Fibroblast of mammary gland (primary cell): Measurements from ENCODE around the gene SMOC1.

Experiments used
- DNase-seq: peaks from one replicate; pipeline ENCODE4 v3.0.0-alpha.2; 2010; ENCODE audit warnings: low read depth
- H3K4me3 ChIP-seq: 2 replicates; pipeline ENCODE4 v1.5.1; 2011; ENCODE audit warnings: low read depth, mild to moderate bottlenecking, low read length, moderate library complexity; ENCODE audit not compliant: control insufficient read depth
- TF ChIP-seq, protein P1 (sequence below): conservative IDR thresholded peaks from 2 replicates; pipeline ENCODE4 v1.5.1; 2011; ENCODE audit warnings: low read depth, low read length, inconsistent platforms; ENCODE audit not compliant: control insufficient read depth, insufficient read depth

The SMOC1 gene

DNA sequence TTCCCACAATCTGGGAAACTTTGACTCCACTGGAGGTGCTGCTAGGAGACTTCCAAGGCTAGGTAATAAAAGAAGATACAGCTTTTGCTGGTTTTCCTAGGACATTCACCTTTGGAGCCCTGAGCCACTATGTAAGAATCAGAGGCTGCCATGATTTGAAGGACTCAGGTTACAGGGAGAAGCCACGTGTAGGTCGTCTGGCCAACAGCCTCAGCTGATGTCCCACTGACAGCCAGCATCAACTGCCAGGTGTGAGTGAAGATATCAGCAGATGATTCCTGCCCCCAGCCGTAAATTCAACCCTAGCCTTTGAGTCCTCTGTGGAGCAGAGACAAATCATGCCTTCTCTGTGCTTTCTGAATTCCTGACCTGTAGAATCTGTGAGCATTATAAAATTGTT, 27.0 kb downstream of the SMOC1 start:
- no peak overlapping the region for H3K4me3 ChIP-seq
- DNase-seq: no peak
- TF ChIP-seq, protein P1, sequence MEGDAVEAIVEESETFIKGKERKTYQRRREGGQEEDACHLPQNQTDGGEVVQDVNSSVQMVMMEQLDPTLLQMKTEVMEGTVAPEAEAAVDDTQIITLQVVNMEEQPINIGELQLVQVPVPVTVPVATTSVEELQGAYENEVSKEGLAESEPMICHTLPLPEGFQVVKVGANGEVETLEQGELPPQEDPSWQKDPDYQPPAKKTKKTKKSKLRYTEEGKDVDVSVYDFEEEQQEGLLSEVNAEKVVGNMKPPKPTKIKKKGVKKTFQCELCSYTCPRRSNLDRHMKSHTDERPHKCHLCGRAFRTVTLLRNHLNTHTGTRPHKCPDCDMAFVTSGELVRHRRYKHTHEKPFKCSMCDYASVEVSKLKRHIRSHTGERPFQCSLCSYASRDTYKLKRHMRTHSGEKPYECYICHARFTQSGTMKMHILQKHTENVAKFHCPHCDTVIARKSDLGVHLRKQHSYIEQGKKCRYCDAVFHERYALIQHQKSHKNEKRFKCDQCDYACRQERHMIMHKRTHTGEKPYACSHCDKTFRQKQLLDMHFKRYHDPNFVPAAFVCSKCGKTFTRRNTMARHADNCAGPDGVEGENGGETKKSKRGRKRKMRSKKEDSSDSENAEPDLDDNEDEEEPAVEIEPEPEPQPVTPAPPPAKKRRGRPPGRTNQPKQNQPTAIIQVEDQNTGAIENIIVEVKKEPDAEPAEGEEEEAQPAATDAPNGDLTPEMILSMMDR: no peak

DNA sequence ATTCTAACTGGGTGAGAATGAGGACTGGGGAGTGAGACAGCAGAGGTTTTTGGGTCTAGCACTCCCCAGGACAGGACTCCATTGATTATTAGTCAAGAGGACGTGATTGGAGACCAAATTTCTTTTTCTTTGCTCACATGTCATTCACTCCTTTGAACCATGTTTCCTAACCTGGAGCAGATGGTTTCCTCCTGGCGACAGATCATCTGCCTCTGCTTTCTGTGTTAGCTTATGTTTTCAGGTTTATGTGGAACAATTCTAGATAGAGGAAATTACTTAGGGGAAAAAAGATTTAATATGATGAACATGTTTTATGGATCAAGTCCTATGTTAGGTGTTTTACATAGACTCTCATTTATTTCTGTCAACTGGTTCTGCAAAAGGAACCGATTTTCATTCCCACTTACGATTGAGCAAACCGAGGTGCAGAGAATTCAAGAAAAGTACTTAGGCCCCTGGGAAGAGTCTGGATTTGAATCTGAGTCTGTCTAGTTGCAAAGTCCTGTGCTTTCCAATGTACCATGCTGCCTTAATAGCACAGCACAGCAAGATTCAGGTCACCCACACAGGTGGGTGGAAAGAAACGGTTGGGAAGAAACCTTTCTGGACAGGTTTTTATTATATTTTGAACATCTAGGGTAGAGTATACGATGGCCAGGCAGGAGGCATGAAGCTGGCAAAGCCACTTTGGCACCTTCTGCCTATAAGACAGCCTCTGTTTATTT, 30.8 kb downstream of the SMOC1 start:
- H3K4me3 ChIP-seq: no peak overlapping the region
- no peak for DNase-seq
- TF ChIP-seq, protein P1: no peak

DNA sequence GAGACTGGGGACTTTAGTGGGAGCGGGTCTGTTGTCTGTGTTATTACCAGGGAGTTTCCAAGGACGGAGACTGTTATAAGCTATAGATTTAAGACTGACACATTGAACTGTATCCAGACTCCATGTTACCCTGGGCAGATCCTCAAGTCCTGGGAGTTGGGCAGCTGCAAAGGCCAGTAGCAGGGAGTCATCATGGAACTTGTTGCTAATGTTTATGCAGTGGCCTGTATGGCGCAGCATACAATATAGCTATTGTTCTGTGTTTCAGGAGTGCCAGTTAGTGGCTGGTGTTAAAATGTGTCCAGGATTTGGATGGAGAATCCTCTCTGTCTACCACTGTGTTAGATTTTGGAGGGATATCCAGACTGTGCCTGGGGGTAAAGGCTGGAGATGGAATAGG, 31.7 kb downstream of the SMOC1 start:
- TF ChIP-seq, protein P1: no peak
- no peak overlapping the region for H3K4me3 ChIP-seq
- DNase-seq: no peak

DNA sequence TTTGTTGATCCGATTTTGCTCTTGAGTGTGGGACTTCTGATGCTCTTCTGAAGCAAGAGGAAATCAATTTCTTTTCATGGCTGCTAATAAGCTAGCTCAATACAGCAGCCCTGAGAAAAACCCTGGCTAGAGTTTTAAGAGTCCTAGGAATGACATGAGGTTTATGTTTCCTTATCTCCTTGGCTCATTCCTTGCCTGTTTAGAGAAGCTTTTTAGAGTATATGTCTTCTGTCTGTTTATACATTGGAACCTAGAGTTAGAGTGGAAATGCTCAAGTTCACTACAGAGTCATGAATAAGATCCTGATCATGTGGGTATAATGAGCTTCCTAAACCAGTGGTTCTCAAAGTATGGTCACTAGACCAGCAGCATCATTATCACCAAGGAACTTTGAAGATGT, 34.5 kb downstream of the SMOC1 start:
- no peak for DNase-seq
- TF ChIP-seq, protein P1: no peak
- H3K4me3 ChIP-seq: no peak overlapping the region

DNA sequence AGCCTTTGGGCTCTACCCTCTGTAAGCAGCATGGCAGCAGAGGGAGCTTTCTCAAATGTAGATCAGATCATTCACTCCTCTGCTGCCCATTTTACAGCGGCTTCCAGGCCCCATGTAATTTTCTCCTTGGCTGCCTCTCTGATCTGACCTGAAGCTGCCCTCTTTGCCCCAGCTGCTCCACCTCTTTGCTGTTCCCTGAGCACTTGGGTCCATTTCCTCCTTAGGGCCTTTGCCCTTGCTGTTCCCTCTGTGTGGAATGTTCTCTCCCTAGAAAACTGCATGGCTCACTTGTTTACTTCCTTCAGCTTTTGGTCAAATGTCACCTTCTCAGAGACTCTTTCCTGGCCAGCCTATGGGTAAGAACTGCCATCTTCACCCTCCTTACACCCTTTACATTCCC, 37.2 kb downstream of the SMOC1 start:
- no peak for DNase-seq
- TF ChIP-seq, protein P1: no peak
- H3K4me3 ChIP-seq: no peak overlapping the region

DNA sequence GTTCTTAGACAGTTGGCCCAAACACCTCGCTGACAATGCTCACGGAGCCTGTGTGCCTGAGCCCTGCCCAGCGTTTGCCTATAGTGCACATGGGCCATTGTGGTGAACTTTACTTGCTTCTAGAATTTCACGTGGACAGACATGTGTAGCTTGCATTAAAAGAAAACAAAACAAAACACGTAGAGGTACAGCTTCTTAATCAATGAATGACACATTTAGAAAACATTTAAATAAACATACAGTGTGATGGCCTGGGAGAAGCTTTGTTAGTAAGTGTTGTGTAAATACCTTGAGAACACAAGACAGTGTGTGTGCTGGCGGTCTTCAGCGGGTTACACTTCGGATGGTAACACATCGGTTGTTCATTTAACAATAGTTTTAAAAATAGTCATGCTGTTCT, 38.1 kb downstream of the SMOC1 start:
- DNase-seq: peak; percentile 12
- TF ChIP-seq, protein P1: no peak
- H3K4me3 ChIP-seq: no peak overlapping the region
